Tongue (tissue), 2 donors: ENCODE results near the gene TARM1. TPM values are rescaled to one million over a fixed set of nuclear protein-coding genes. Genes with fewer than 3 reads are reported as not detected.
"Not testable (repeated sequence)": the region's sequence is repeated elsewhere in the genome, so short reads cannot be mapped to it uniquely, and the experiment has no call there.

Experiments
- DNase-seq: peaks from one replicate; pipeline ENCODE4 v3.0.0-alpha.2; 2015
- total RNA-seq: library from RNA; depleted of rRNA; stranded (reverse); fragments of >200 nt; gene quantifications from one replicate; pipeline ENCODE4 v1.2.3, GENCODE V29; 2014

Gene TARM1
- total RNA-seq, 1 donor from 2014 or later: not detected

DNA sequence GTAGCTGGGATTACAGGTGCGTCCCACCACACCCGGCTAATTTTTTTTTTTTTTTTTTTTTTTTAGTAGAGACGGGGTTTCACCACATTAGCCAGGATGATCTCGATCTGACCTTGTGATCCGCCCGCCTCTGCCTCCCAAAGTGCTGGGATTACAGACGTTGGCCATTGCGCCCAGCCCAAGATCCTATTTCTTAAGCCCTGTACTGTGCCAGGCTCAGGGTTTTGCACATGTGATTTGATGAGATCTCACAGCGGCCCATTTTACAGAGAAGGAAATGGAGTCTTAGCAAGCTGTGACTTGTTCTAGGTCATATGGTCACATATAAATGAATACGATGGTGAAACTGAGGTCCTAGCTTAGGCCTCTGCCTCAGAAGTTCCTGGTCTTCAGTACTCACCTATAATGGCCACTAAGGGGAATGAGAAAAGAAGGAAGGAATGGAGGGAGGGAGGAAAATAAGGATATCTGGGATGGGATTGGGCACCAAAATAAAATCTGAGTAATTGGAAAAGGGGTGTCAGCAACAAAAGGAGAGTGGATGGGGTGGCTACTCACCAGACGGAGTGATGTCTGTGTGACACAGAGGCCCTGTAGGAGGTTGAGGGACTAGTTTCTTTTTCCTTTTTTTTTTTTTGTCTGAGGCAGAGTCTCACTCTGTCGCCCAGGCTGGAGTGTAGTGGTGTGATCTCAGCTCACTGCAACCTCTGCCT lies 18.2 kb upstream of the TARM1 start:
- no peak for DNase-seq

- DNase-seq: no peak
Measured at GRCh38 chr19:54096617-54097106, 15.5 kb upstream of the TARM1 start.

DNA sequence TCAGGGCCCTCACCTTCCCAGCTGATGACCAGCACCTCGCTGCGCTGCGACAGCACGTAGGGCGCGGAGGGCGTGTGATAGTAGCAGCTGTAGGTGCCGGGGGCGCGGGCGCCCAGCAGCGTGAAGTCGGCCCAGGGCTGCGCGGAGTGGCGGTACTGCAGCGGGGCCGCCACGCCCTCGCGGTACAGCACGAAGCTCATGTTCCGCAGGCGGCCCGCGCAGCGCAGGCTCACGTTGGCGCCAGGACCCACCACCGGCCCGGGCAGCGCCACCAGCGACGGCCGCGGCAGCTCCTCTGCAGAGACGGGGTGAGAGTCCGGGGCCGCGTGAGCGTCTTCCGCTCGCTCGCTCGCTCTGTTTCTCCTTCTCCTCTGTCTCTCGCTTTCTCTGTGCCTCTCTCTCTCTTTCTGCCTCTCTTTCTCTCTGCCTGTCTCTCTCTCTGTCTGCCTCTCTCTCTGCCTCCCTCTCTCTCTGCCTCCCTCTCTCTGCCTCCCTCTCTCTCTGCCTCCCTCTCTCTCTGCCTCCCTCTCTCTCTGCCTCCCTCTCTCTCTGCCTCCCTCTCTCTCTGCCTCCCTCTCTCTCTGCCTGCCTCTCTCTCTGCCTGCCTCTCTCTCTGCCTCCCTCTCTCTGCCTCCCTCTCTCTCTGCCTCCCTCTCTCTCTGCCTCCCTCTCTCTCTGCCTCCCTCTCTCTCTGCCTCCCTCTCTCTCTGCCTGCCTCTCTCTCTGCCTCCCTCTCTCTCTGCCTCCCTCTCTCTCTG lies 14.9 kb upstream of the TARM1 start:
- peak; percentile 41 for DNase-seq

DNA sequence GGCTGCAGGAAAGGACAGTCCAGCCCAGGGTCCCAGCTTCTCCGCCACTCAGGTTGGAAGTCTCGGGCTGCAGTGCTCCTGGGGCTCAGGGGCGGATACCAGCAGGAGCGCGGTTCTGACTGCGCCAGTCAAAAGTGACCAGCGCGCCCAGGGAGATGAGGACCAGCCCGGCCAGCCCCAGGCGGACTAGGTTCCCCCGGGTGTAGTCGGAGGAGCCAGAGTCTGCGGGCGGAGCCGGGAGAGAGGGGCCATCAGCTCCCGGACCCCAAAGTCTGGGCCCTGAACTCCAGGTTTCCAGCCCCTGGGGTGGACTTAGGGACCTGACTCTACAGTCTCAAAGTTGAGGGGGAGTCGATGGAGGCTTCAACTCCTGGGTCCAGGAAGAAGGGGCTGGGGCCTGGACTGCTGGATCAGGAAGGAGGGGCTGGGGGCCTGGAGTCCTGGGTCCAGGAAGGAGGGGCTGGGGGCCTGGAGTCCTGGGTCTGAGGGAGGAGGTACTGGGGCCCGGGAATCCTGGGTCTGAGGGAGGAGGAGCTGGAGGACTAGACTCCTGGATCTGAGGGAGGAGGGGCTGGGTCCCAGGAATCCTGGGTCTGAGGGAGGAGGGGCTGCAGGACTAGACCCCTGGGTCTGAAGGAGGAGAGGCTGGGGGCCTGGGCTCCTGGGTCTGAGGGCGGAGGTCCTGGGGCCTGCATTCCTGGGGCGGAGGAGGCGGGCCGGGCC lies 14.1 kb upstream of the TARM1 start:
- DNase-seq: no peak

GRCh38 chr19:54094426-54095000 lies 13.3 kb upstream of the TARM1 start:
- no peak for DNase-seq

GRCh38 chr19:54084410-54084809 lies 3.2 kb upstream of the TARM1 start:
- DNase-seq: no peak

- no peak for DNase-seq
Measured at GRCh38 chr19:54077334-54077733, 3.8 kb downstream of the TARM1 start.

DNA sequence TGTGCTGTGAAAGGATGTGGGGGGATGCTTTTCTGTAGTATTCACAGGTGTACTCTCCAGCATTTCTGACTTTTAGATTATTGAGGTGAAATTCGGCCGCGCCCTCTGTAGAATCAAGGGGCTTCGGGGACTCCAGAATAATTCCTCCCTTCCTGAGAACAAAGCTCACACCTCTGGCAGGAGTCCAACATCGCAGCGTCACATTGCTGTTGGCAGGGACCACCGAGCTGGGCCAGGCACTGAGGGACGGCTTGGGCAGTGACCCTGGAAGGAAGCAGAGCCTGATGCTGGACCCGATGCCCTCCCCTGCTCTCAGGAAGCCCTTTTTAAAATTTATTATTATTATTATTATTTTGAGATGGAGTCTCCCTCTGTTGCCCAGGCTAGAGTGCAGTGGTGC lies 6.3 kb downstream of the TARM1 start:
- DNase-seq: no peak

- DNase-seq: no peak
Measured at GRCh38 chr19:54073829-54074228, 7.3 kb downstream of the TARM1 start.

- no peak for DNase-seq
Measured at GRCh38 chr19:54069470-54069869, 11.7 kb downstream of the TARM1 start.

GRCh38 chr19:54063350-54064116 lies 17.6 kb downstream of the TARM1 start, which contains the start of gene VSTM1:
TSS of gene VSTM1 (minus strand) at chr19:54063897. CDS start at chr19:54063777, 120 bp downstream.
- no peak for DNase-seq

- DNase-seq: no peak
Measured at GRCh38 chr19:54062643-54063042, 18.5 kb downstream of the TARM1 start.

DNA sequence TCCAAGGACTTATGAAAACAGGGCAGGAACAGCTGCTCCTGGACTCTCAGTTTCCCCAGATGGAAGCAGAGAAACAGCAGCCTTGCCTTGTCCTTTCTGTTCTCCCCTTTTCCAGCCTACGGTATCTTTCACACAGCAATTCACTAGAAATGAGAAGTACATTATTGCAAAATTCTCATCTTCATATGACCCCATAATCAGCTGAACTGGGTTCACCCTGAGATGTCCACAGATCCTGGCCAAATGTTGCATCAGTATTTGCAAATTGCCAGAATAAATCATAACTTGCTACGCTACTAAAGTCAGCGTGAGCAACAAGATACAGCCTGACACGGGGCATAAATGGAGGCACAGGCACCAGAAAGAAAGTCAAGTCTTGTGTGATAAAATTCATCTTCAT lies 33.5 kb downstream of the TARM1 start:
- DNase-seq: no peak

DNA sequence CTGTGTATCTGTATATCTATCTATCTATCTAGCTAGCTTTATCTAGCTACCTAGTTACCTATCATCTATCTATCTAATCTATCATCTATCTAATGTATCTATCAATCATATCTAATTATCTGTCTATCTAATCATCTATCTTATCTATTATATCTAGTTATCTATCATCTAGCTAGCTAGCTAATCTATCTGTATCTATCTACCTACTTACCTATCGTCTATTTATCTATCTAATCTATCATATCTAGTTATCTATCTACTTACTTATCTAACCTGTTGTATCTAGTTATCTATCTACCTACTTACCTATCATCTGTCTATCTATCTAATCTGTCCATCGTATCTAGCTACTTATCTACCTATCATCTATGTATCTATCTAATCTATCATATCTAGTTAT lies 35.4 kb downstream of the TARM1 start:
- no peak for DNase-seq

GRCh38 chr19:54042989-54043388 lies 38.2 kb downstream of the TARM1 start:
- DNase-seq: no peak

- DNase-seq: no peak
Measured at GRCh38 chr19:54041969-54042606, 39.1 kb downstream of the TARM1 start.

GRCh38 chr19:54040003-54040402 lies 41.2 kb downstream of the TARM1 start:
- no peak for DNase-seq

DNA sequence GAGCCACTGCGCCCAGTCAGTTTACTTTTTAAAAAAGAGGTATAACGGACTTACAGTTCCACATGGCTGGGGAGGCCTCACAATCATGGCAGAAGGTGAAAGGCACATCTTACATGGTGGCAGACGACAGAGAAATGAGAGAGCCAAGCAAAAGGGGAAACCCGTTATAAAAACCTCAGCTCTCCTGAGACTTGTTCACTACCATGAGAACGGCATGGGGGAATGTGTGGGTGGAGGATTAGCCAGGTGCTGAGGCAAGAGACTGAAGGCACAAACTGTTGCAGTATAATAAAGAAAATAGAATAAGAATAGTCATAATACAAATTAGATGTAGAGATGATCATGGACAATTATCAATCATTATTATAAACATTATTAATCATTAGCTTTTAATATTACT lies 44.6 kb downstream of the TARM1 start:
- DNase-seq: not testable (repeated sequence)

DNA sequence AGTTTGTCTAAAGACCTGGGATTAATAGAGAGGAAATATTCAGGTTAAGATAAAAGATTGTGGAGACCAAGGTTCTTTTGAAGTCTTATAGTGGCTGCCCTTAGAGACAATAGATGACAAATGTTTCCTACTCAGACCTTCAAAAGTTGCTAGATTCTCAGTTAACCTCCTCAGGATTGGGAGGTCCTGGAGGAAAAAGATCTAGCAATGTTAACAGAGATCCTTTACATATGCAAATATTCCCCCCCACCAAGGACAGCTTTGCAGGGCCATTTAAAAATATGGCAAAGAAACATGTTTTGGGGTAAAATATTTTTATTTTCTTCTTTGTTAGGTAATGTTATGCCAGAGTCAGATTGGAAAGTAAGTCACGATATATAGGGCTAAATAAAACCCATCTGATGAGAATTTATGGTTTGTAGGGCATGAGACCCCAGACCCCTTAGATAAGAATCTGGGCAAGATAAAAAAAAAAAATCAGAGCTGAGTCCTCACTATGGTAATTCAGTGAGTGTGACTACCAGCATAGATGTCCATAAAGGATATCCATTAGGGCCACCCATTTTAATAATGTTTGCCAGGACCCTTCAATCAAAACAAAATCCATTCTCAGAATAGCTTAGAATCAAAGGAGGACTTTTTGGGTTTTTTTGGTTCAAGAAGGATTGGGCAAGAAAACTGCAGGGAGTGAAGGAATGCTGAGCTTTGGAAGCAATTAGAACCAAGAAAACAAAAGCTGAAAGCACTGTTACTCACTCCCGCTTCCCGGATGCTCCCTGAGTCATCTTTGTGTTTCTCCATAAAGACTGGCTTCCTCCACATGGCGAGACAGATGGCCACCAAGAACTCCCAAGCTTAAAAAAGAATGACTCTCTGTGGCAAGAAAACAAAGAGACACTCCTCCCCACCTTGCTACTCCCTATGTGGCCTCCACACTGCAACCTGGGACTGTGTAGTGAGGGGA lies 45.7 kb downstream of the TARM1 start:
- no peak for DNase-seq
